Activated CD4-positive, alpha-beta T cell treated with anti-CD3 and anti-CD28 coated beads for 4 hours (primary cell): Measurements from ENCODE around the gene OSTF1.

Source experiments
- DNase-seq, 2 donors: peaks; one replicate each; pipeline ENCODE4 v3.0.0-alpha.2; 2020

Gene OSTF1

GRCh38 chr9:75168270-75169178 lies 80.2 kb downstream of the OSTF1 start:
- no peak for DNase-seq

DNA sequence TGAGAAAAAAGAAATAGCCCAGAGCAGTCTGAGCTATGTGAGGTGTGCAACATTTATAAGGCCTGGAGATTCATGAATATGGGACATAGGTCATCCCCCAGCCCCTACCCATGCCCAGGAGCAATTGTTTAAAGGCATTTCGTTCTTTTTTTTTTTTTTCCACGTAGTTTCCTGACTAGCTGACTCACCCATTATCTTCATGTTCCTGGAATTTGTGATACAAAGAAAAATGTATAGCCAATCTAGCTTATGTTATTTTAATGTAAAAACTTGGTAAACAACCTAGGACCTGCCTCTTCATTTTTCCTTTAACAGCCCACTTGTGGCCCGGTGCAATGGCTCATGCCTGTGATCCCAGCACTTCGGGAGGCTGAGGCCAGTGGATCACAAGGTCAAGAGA lies 81.3 kb downstream of the OSTF1 start:
- DNase-seq, result no peak

DNA sequence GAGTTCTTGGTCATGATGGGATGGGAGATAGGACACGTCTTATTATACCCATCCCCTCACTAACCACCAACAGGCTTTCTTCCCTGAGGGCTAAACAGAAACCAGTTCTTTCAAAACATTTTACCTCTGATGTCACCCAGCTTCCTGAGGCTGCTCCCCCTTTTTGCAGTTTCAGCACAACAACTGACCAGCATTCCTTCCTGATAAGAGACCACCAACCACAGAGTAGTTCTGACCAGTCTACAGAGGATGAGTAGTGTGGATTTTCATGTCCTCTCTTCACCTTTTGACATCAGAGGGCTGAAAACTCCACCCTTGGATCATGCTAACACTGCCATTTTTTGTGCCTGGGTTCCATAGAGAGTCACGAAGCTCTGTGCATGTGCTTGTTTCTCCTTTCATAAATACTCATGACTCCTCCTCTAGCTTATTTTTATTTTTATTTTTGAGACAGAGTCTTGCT lies 82.6 kb downstream of the OSTF1 start:
- no peak for DNase-seq

DNA sequence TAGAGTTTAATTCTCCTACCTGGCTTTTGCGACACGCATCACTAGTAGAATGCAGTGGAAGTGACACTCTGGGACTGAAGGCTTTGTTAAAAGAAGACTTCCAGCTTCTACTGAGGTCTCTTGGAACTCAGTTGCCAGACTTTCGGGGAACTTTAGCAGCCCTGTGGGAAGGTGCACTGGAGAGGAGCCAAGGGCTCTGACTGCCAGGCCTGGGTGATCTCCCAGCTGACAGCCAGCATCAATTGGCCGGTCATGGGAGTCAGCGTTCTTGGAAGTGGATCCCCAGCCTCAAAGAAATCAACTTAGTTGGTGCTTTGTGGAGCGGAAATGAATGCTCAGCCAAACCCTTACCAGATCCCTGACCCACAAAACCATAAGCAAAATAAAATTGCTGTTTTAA lies 87.1 kb downstream of the OSTF1 start:
- DNase-seq, result no peak

DNA sequence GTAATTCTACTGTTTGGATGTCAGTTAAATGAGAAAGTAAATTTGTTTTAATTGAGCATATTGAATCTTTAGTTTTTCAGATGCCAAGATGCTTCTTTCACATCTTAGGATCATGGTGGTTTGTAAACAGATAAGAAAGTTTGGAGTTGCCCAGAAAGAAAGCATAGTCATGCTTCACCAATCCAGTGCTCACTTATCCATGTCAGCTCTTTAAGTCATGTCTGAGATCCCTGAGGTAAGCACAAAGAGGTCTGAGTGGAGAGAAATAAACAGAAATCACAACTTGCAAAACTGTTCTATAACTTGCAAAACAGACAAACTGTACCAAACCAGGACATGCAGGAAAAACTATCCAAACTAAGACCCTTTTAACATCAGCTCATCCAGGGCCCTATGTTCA lies 87.7 kb downstream of the OSTF1 start:
- no peak for DNase-seq

- no peak for DNase-seq
These were observed 93.4 kb downstream of the OSTF1 start for GRCh38 chr9:75181750-75182149.

GRCh38 chr9:75183306-75183705 lies 95.0 kb downstream of the OSTF1 start:
- DNase-seq, result no peak

DNA sequence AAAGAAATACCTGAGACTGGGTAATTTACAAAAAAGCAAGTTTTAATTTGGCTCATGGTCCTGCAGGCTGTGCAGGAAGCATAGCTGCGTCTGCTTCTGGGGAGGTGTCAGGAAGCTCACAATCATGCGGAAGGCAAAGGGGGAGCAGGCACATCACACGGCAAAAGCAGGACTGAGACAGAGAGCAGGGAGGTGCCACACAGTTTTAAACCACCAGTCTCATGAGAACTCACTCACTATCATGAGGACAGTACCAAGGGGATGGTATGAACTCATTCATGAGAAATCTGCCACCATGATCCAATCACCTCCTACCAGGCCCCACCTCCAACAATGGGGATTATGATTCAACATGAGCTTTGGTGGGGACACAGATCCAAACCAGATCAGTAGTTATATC lies 96.2 kb downstream of the OSTF1 start:
- DNase-seq, result no peak

GRCh38 chr9:75185585-75186170 lies 97.4 kb downstream of the OSTF1 start:
- DNase-seq, result peak; percentile 51 to 52

GRCh38 chr9:75186767-75187380 lies 98.6 kb downstream of the OSTF1 start:
- DNase-seq, result no peak

DNA sequence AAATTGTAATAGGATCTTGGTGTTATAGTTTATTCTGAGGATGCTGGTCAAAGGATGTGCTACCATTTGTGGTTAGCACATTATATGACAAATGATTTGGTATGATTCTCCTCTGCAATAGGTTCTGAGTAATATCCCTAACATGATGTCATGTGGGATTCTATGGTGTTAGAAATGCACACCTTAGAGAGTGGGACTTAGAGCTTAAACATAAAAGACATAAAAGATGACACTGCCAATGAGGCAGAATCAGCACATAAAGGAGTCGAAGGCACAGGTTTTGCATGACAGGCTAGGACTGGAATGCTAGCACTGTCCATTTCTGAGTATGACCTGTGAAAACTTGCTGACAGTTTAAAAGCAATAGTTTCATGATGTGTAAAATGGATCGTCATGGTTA lies 100.4 kb downstream of the OSTF1 start:
- no peak for DNase-seq

DNA sequence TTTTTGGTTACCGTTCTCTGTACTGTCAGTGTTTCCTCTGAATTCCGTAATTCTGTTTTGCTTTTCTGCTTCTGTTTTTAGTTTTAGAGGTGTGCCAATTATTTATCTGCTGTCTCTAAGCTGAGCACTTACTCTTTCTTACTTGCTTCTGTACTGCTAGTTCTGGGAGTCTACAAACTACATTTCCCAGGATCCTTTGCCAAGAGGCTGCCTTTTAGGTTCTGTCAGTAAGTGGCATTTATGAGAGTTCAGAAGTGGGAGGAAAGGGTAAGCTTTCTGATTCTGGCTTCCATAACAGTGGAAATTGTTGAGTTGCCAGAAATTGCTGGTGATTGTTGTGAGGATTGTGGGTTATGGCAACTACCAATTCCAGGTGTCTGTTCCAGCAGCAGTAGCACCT lies 102.4 kb downstream of the OSTF1 start:
- DNase-seq, result no peak
